Neural progenitor cell (in vitro differentiated cells): ENCODE measurements around the gene NR2F1-AS1. TPM values are rescaled to one million over a fixed set of nuclear protein-coding genes. Genes with fewer than 3 reads are reported as not detected.

Experiments used
- DNase-seq: peaks from one replicate; pipeline ENCODE4 v3.0.0-alpha.2; 2016; ENCODE audit warnings: low spot score
- H2AFZ ChIP-seq: fragments of 200-600 bp; sonication (generic); replicated peaks from 2 replicates; pipeline ENCODE4 v1.6.1; 2016; ENCODE audit warnings: antibody characterized with exemption
- H3F3A ChIP-seq: fragments of 200-600 bp; sonication (generic); 2 replicates; pipeline ENCODE4 v1.6.1; 2016; ENCODE audit warnings: antibody characterized with exemption, low read depth
- H3K27ac ChIP-seq: fragments of 200-600 bp; sonication (generic); 2 replicates; pipeline ENCODE4 v1.5.1; 2016; ENCODE audit warnings: mild to moderate bottlenecking
- H3K27me3 ChIP-seq: fragments of 200-600 bp; sonication (generic); 2 replicates; pipeline ENCODE4 v1.6.1; 2016; ENCODE audit warnings: mild to moderate bottlenecking, moderate library complexity
- H3K36me3 ChIP-seq: fragments of 200-600 bp; sonication (generic); 2 replicates; pipeline ENCODE4 v1.5.1; 2016
- H3K4me1 ChIP-seq: fragments of 200-600 bp; sonication (generic); 2 replicates; pipeline ENCODE4 v1.6.1; 2016; ENCODE audit warnings: mixed run types
- H3K4me2 ChIP-seq: fragments of 200-600 bp; sonication (generic); 2 replicates; pipeline ENCODE4 v1.6.1; 2016
- H3K4me3 ChIP-seq: fragments of 200-600 bp; sonication (generic); 2 replicates; pipeline ENCODE4 v1.5.1; 2016
- H3K79me2 ChIP-seq: fragments of 200-600 bp; sonication (generic); 2 replicates; pipeline ENCODE4 v1.6.1; 2016; ENCODE audit warnings: low read depth
- H3K9ac ChIP-seq: fragments of 200-600 bp; sonication (generic); 2 replicates; pipeline ENCODE4 v1.6.1; 2016
- H3K9me3 ChIP-seq: fragments of 200-600 bp; sonication (generic); 2 replicates; pipeline ENCODE4 v1.5.1; 2016; ENCODE audit warnings: low read depth
- H4K20me1 ChIP-seq: fragments of 200-600 bp; sonication (generic); 2 replicates; pipeline ENCODE4 v1.6.1; 2016; ENCODE audit warnings: low read depth
- H3K27ac Mint-ChIP-seq: 3 replicates; pipeline ENCODE4 v1.8.0; 2021; ENCODE audit warnings: mixed read lengths
- H3K27me3 Mint-ChIP-seq: 2 replicates; pipeline ENCODE4 v1.8.0; 2022; ENCODE audit warnings: low read depth, mild to moderate bottlenecking, inconsistent platforms, moderate library complexity, mixed read lengths; ENCODE audit not compliant: insufficient read depth
- H3K36me3 Mint-ChIP-seq: 3 replicates; pipeline ENCODE4 v1.8.0; 2021; ENCODE audit warnings: mixed read lengths
- H3K4me1 Mint-ChIP-seq: 3 replicates; pipeline ENCODE4 v1.8.0; 2021; ENCODE audit warnings: mixed read lengths
- H3K4me3 Mint-ChIP-seq: 3 replicates; pipeline ENCODE4 v1.8.0; 2021; ENCODE audit warnings: mild to moderate bottlenecking, moderate library complexity, mixed read lengths
- H3K9me3 Mint-ChIP-seq: 3 replicates; pipeline ENCODE4 v1.8.0; 2020; ENCODE audit warnings: mixed read lengths
- CTCF ChIP-seq: fragments of 200-600 bp; sonication (generic); IDR thresholded peaks from 2 replicates; pipeline ENCODE4 v1.5.1; 2017; ENCODE audit warnings: antibody characterized with exemption, mild to moderate bottlenecking
- EZH2 ChIP-seq: fragments of 200-600 bp; sonication (generic); IDR thresholded peaks from 2 replicates; pipeline ENCODE4 v1.6.1; 2017; ENCODE audit warnings: antibody characterized with exemption, mild to moderate bottlenecking, moderate library complexity
- EZH2phosphoT487 ChIP-seq: fragments of 200-600 bp; sonication (generic); IDR thresholded peaks from 2 replicates; pipeline ENCODE4 v1.6.1; 2017; ENCODE audit warnings: antibody characterized with exemption
- total RNA-seq: library from RNA; depleted of rRNA; stranded (reverse); fragments of >200 nt; gene quantifications from 2 replicates; pipeline ENCODE4 v1.2.3, GENCODE V29; 2015; ENCODE audit warnings: low replicate concordance

NR2F1-AS1 gene
- total RNA-seq, 1 donor from 2014 or later: 9.3 TPM

- Mint-ChIP-seq H3K4me3 (no peak overlapping the region), H3K27me3 (peaks cover 16% of the 10 kb centered on the region)
- peaks cover 81% of the 10 kb centered on the region for H3F3A ChIP-seq
These were observed 3.8 kb downstream of the NR2F1-AS1 start for GRCh38 chr5:93576994-93577853.

GRCh38 chr5:93575461-93576414 lies 5.3 kb downstream of the NR2F1-AS1 start:
- Histone ChIP-seq H3K27me3 (peaks cover 99% of the 10 kb centered on the region), H3K9ac (no peak overlapping the region), H3K4me1 (peaks cover 78% of the 10 kb centered on the region)

More at GRCh38 chr5:93576994-93577853, 3.8 kb downstream of the NR2F1-AS1 start:
- Histone ChIP-seq H3K27me3 (peaks cover 95% of the 10 kb centered on the region), H3K4me3 (no peak overlapping the region), H3K27ac (no peak overlapping the region), H3K4me1 (peaks cover 65% of the 10 kb centered on the region), H3K79me2 (no peaks in the 10 kb centered on the region), H3K9ac (no peak overlapping the region), H3K4me2 (peak overlapping the region; percentile 90), H2AFZ (no peak overlapping the region), H4K20me1 (peaks cover 29% of the 10 kb centered on the region), H3K9me3 (no peaks in the 10 kb centered on the region), H3K36me3 (no peaks in the 10 kb centered on the region)
- Mint-ChIP-seq H3K36me3 (no peaks in the 10 kb centered on the region), H3K27ac (peak overlapping the region; percentile 92), H3K4me1 (peaks cover 67% of the 10 kb centered on the region), H3K9me3 (no peaks in the 10 kb centered on the region)
- DNase-seq: peak; percentile 22
- no peak for TF ChIP-seq CTCF
- TF ChIP-seq EZH2: no peak
- no peak for TF ChIP-seq EZH2phosphoT487

More at GRCh38 chr5:93575461-93576414, 5.3 kb downstream of the NR2F1-AS1 start:
- no peak for TF ChIP-seq EZH2phosphoT487
- TF ChIP-seq EZH2: no peak
- no peak for TF ChIP-seq CTCF
- peak overlapping the region; percentile 42 for H3K4me3 ChIP-seq
- H3K9me3 ChIP-seq: no peaks in the 10 kb centered on the region
- H3K27ac ChIP-seq: no peak overlapping the region
- peaks cover 34% of the 10 kb centered on the region for H4K20me1 ChIP-seq
- no peak overlapping the region for H2AFZ ChIP-seq
- H3K36me3 ChIP-seq: no peaks in the 10 kb centered on the region
- Mint-ChIP-seq H3K27me3 (peaks cover 19% of the 10 kb centered on the region), H3K27ac (peak overlapping the region; percentile 98), H3K36me3 (peaks cover 4% of the 10 kb centered on the region), H3K4me3 (peak overlapping the region; percentile 86), H3K9me3 (peaks cover 3% of the 10 kb centered on the region), H3K4me1 (peaks cover 78% of the 10 kb centered on the region)
- no peaks in the 10 kb centered on the region for H3K79me2 ChIP-seq
- peaks cover 92% of the 10 kb centered on the region for H3F3A ChIP-seq
- peak overlapping the region; percentile 90 for H3K4me2 ChIP-seq
- peak; percentile 66 for DNase-seq
